ENCODE data around the gene COLEC11. TPM values are rescaled to one million over a fixed set of nuclear protein-coding genes. Genes with fewer than 3 reads are reported as not detected.
"Not testable (repeated sequence)": the region's sequence is repeated elsewhere in the genome, so short reads cannot be mapped to it uniquely, and the experiment has no call there.

The COLEC11 gene
- total and polyA plus RNA-seq, 2 experiments from 2014 or later: 21.5 to 22.6 TPM

- Histone ChIP-seq H3K27ac (no peak overlapping the region), H3K4me3 (no peak overlapping the region)
- 94% methylated on average over 5 of the region's 5 CpGs for WGBS (ENCODE audit: low lambda C conversion rate, missing lambda C conversion rate)
Observed at GRCh38 chr2:3563521-3563976, 31.4 kb upstream of the COLEC11 start.

GRCh38 chr2:3565117-3565516 is 29.8 kb upstream of the COLEC11 start:
- WGBS (ENCODE audit: low lambda C conversion rate, missing lambda C conversion rate): 87% methylated on average over 6 of the region's 6 CpGs
- Histone ChIP-seq H3K4me1 (ENCODE audit: insufficient read depth) (no peaks in the 10 kb centered on the region), H3K27me3 (no peaks in the 10 kb centered on the region)

More at GRCh38 chr2:3563521-3563976, 31.4 kb upstream of the COLEC11 start:
- no peak for TF ChIP-seq EZH2phosphoT487 (IDR thresholded peaks at IDR 0.05; ENCODE audit: low read depth, severe bottlenecking, unreplicated experiment)
- no peak for TF ChIP-seq CTCF (IDR thresholded peaks at IDR 0.05; ENCODE audit: poor library complexity)
- no peak for TF ChIP-seq EZH2 (IDR thresholded peaks at IDR 0.05; ENCODE audit: borderline replicate concordance)
- Histone ChIP-seq H3K79me2 (no peaks in the 10 kb centered on the region), H3K9me2 (replicated peaks; ENCODE audit: insufficient read depth) (no peaks in the 10 kb centered on the region), H3K36me3 (replicated peaks; ENCODE audit: insufficient read depth, low read depth) (no peaks in the 10 kb centered on the region), H2AFZ (no peak overlapping the region), H3K4me1 (ENCODE audit: insufficient read depth) (no peaks in the 10 kb centered on the region), H3K9me3 (ENCODE audit: low read depth) (no peaks in the 10 kb centered on the region), H3K4me2 (no peak overlapping the region), H4K20me1 (ENCODE audit: insufficient read depth, poor library complexity, severe bottlenecking) (no peaks in the 10 kb centered on the region), H3K27me3 (no peaks in the 10 kb centered on the region)
- DNase-seq (ENCODE audit: low spot score): no peak

GRCh38 chr2:3566806-3567205 is 28.1 kb upstream of the COLEC11 start:
- Histone ChIP-seq H3K4me3 (no peak overlapping the region), H4K20me1 (ENCODE audit: insufficient read depth, poor library complexity, severe bottlenecking) (no peaks in the 10 kb centered on the region), H3K9me2 (replicated peaks; ENCODE audit: insufficient read depth) (no peaks in the 10 kb centered on the region), H3K4me1 (ENCODE audit: insufficient read depth) (no peaks in the 10 kb centered on the region), H3K27me3 (no peaks in the 10 kb centered on the region), H3K79me2 (no peaks in the 10 kb centered on the region), H2AFZ (no peak overlapping the region), H3K9me3 (ENCODE audit: low read depth) (no peaks in the 10 kb centered on the region), H3K27ac (no peak overlapping the region), H3K4me2 (no peak overlapping the region), H3K36me3 (replicated peaks; ENCODE audit: insufficient read depth, low read depth) (no peaks in the 10 kb centered on the region)
- WGBS (ENCODE audit: low lambda C conversion rate, missing lambda C conversion rate): 98% methylated on average over 9 of the region's 9 CpGs
- no peak for DNase-seq (ENCODE audit: low spot score)
- TF ChIP-seq EZH2phosphoT487 (IDR thresholded peaks at IDR 0.05; ENCODE audit: low read depth, severe bottlenecking, unreplicated experiment) (no peak), CTCF (IDR thresholded peaks at IDR 0.05; ENCODE audit: poor library complexity) (no peak), EZH2 (IDR thresholded peaks at IDR 0.05; ENCODE audit: borderline replicate concordance) (no peak)

More at GRCh38 chr2:3565117-3565516, 29.8 kb upstream of the COLEC11 start:
- no peaks in the 10 kb centered on the region for H3K9me2 ChIP-seq (replicated peaks; ENCODE audit: insufficient read depth)
- TF ChIP-seq EZH2phosphoT487 (IDR thresholded peaks at IDR 0.05; ENCODE audit: low read depth, severe bottlenecking, unreplicated experiment) (no peak), EZH2 (IDR thresholded peaks at IDR 0.05; ENCODE audit: borderline replicate concordance) (no peak), CTCF (IDR thresholded peaks at IDR 0.05; ENCODE audit: poor library complexity) (no peak)
- H3K9me3 ChIP-seq (ENCODE audit: low read depth): no peaks in the 10 kb centered on the region
- no peaks in the 10 kb centered on the region for H4K20me1 ChIP-seq (ENCODE audit: insufficient read depth, poor library complexity, severe bottlenecking)
- no peak for DNase-seq (ENCODE audit: low spot score)
- no peaks in the 10 kb centered on the region for H3K79me2 ChIP-seq
- no peak overlapping the region for H3K4me3 ChIP-seq
- no peak overlapping the region for H3K27ac ChIP-seq
- no peak overlapping the region for H3K4me2 ChIP-seq
- no peaks in the 10 kb centered on the region for H3K36me3 ChIP-seq (replicated peaks; ENCODE audit: insufficient read depth, low read depth)
- no peak overlapping the region for H2AFZ ChIP-seq

GRCh38 chr2:3569656-3570055 is 25.3 kb upstream of the COLEC11 start:
- H3K79me2 ChIP-seq; DNase-seq (ENCODE audit: low spot score); H3K36me3 ChIP-seq (replicated peaks; ENCODE audit: insufficient read depth, low read depth); H3K4me3 ChIP-seq; H3K4me1 ChIP-seq (ENCODE audit: insufficient read depth); H4K20me1 ChIP-seq (ENCODE audit: insufficient read depth, poor library complexity, severe bottlenecking); H2AFZ ChIP-seq; H3K4me2 ChIP-seq; H3K27ac ChIP-seq; H3K27me3 ChIP-seq; H3K9me2 ChIP-seq (replicated peaks; ENCODE audit: insufficient read depth); H3K9me3 ChIP-seq (ENCODE audit: low read depth): not testable (repeated sequence)
- 98% methylated on average over 19 of the region's 23 CpGs for WGBS (ENCODE audit: low lambda C conversion rate, missing lambda C conversion rate)

Data from hepatocyte (in vitro differentiated cells).